AG09309 (cell line): ENCODE measurements around the gene DTHD1.

Source experiments
- DNase-seq: peaks from one replicate; pipeline ENCODE4 v3.0.0-alpha.2; 2010; ENCODE audit warnings: low read depth
- H3K4me3 ChIP-seq: 2 replicates; pipeline ENCODE4 v1.5.1; 2011; ENCODE audit warnings: mild to moderate bottlenecking, low read depth, low read length, moderate library complexity; ENCODE audit not compliant: control insufficient read depth
- CTCF ChIP-seq: IDR thresholded peaks from 2 replicates; pipeline ENCODE4 v1.5.1; 2011; ENCODE audit warnings: mild to moderate bottlenecking, low read depth, low read length, inconsistent platforms; ENCODE audit not compliant: insufficient read depth, control insufficient read depth; ENCODE audit errors: missing control alignments

DTHD1 gene

GRCh38 chr4:36301127-36301526 lies 19.7 kb downstream of the DTHD1 start:
- TF ChIP-seq CTCF, result no peak
- H3K4me3 ChIP-seq, result no peak overlapping the region

GRCh38 chr4:36303426-36304137 lies 22.2 kb downstream of the DTHD1 start:
- DNase-seq, result no peak
- H3K4me3 ChIP-seq, result no peak overlapping the region
- no peak for TF ChIP-seq CTCF

More at GRCh38 chr4:36301127-36301526, 19.7 kb downstream of the DTHD1 start:
- no peak for DNase-seq

- no peak for TF ChIP-seq CTCF
- no peak overlapping the region for H3K4me3 ChIP-seq
- no peak for DNase-seq
Measured at GRCh38 chr4:36304138-36304681, 22.8 kb downstream of the DTHD1 start.

- TF ChIP-seq CTCF, result no peak
- H3K4me3 ChIP-seq, result no peak overlapping the region
- no peak for DNase-seq
Measured at GRCh38 chr4:36308150-36308549, 26.7 kb downstream of the DTHD1 start.

GRCh38 chr4:36310216-36310615 lies 28.8 kb downstream of the DTHD1 start:
- DNase-seq, result no peak
- H3K4me3 ChIP-seq, result no peak overlapping the region
- no peak for TF ChIP-seq CTCF

GRCh38 chr4:36310793-36311192 lies 29.4 kb downstream of the DTHD1 start:
- DNase-seq, result no peak
- no peak for TF ChIP-seq CTCF
- no peak overlapping the region for H3K4me3 ChIP-seq

GRCh38 chr4:36312511-36312910 lies 31.1 kb downstream of the DTHD1 start:
- no peak for DNase-seq
- no peak for TF ChIP-seq CTCF
- no peak overlapping the region for H3K4me3 ChIP-seq
